GM21390 (cell line): ENCODE data around the gene NFE2L2.
"Not testable (repeated sequence)": the region's sequence is repeated elsewhere in the genome, so short reads cannot be mapped to it uniquely, and the experiment has no call there.

Experiments
- ATAC-seq: cut with Tn5 transposase; IDR thresholded peaks from one replicate; pipeline ENCODE4 v1.9.1; 2021; ENCODE audit not compliant: unreplicated experiment

Gene NFE2L2

DNA sequence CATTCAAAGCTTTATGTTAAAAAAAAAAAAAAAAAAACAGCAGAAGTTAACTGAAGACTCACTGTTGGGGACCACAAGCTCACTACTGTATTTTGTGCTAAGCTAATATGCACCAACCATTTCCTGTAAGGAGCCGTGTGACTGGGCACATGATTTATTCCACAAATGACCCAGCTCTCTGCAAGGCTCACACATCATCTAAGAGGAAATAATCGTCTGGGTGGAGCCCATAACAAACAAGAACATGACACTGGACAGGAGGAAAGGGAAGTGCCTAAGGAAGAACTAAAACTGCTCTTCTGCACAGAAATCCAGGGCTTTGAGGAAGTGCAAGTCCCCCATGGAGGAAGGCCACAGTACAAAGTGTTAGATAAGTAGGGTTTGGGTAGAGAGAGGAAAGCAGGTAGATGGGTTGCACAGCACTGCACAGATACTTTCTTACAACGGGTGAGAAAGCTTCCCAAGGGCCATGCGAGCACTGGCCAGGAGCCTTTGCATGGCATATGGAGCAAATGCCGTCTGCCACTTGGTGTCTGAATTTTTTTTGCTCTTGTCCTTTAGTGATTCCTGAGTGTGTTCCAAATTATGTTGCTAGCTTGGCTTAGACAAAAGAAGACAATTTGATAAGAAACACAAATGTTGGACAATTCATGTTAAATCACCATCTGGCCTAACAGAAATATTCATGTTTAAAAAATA, 24.4 kb downstream of the NFE2L2 start:
- ATAC-seq, result peak; percentile 67

GRCh38 chr2:177239053-177239452, 25.5 kb downstream of the NFE2L2 start:
- ATAC-seq, result no peak

GRCh38 chr2:177237932-177238331, 26.6 kb downstream of the NFE2L2 start:
- no peak for ATAC-seq

DNA sequence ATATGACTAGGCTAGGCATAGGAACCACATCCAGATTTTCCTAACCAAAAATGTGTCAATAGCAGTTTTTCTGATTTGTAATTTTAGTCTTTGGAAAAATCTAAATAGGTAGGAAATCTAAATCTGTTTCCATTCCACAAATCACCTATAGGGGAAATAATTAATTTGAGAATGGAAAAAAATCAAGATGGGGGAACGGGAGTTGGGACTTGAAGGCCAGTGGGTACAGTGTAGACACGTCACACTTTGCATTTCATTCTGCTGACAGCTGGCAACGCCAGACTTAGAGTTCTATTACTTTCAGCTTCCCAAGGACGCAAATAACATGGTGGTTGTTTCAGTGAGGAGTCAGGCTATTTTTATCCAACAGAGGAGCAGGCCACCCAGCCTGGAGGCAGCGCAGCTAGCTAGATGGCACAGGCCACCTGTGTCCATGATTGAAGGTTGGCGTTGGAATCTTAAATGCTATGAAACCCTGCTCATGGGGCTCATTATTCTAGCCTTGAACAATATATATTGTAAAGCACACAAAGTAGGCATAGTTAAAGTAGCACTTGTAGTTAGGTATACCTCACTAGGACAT, 28.6 kb downstream of the NFE2L2 start:
- ATAC-seq, result no peak

DNA sequence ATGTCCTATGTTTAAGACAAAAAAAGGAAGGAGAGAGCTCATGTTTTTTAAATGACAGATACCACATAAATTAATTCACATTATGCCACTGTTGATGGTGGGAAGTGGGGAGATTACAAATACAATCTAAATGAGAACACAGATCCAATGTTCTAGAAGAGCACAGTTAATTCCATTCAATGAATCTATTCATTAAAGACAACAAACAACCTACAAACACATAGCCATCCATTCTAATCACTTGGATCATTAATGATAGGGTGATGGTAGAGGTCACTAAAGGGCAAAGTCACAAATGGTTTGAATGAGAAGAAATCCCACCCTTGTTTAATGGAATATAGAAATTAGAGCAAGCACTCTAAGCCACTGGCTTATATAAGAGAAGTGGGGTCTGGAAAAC, 30.3 kb downstream of the NFE2L2 start:
- no peak for ATAC-seq

DNA sequence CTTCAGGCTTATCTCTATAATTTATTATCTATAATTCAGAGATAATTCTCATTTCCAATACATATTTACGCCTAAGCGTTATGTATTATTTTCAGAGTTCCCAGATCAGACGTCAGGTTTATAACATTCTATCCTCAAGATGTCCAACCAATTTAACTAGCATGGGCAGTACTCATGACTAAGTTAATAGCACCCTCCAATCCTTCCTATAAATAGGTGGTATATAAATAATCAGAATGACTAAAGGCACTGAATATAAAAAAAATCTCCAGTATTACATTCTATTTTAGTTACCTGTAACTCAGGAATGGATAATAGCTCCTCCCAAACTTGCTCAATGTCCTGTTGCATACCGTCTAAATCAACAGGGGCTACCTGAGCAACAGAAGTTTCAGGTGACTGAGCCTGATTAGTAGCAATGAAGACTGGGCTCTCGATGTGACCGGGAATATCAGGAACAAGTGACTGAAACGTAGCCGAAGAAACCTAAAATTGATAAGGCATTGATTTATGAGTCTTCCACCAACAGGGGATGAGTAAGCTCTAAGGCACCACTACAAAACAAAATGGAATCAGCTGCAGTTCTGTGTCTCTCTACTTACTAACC, 32.3 kb downstream of the NFE2L2 start:
- ATAC-seq, result no peak

DNA sequence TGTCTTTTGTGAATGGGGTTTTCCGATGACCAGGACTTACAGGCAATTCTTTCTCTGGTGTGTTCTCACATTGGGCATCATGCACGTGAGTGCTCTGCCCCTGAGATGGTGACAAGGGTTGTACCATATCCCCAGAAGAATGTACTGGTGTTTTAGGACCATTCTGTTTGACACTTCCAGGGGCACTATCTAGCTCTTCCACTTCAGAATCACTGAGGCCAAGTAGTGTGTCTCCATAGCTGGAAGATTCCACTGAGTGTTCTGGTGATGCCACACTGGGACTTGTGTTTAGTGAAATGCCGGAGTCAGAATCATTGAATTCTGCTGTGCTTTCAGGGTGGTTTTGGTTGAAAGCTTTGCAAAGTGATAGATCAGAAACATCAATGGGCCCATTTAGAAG, 33.3 kb downstream of the NFE2L2 start:
- ATAC-seq, result no peak

GRCh38 chr2:177229442-177230242, 34.9 kb downstream of the NFE2L2 start:
- ATAC-seq, result no peak

DNA sequence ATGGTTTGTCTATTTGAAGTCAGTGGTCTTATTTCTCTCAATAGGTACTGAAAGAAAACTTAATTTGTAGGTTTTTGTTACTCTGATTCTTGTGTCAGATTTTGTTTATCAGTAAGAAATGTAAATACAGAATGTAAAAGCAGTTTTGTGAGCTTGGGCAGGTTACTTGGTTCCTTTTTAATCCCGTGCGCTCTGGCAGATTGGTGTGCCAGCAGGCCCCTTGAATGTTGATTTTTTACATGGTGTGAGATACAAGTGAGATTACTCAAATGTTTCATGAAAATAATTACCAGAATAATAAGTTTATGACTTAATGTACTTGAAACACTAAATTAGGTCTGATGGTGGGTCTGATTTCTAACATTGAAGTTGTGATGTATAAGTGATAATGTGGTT, 38.6 kb downstream of the NFE2L2 start:
- ATAC-seq, result no peak

GRCh38 chr2:177223436-177223835, 41.1 kb downstream of the NFE2L2 start:
- not testable (repeated sequence) for ATAC-seq

- no peak for ATAC-seq
Measured at GRCh38 chr2:177221970-177222369, 42.6 kb downstream of the NFE2L2 start.

DNA sequence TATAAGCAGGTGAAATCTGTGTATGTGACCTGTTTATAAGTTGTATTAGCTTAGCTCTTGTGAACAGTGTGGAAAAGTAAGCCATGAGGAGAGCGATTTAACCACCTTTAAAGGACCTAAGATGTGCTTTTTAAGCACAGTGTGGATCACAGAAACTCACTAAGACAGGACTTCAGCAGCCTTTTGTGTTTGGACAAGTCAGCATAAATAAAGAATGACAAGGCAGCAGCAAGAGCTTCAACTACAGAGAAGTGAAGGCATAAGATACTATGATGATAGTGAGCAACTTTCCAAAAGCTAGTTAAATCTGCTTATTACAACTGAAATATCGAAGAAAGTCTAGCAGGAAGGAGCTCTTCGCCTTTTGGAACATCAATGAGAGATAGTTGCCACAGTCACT, 43.0 kb downstream of the NFE2L2 start:
- no peak for ATAC-seq

DNA sequence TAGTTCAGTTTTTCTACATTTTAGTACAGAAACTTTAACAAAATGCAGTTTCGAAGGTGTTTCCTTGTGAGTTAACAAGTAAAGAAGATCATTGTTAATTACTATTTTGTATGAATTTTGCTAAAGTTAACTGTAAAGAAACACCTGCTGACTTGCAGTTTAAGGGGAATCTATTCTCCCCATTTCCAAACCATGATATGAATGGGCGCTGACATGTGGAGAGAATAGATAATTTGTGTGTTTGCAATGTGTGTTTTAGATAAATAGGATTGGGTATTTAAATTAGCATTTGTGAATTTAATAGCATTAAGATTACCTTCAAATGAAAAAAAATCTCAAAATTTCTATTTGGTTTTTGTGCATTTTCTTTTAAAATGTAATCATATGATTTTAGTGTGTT, 44.7 kb downstream of the NFE2L2 start:
- not testable (repeated sequence) for ATAC-seq

- no peak for ATAC-seq
Measured at GRCh38 chr2:177217247-177217843, 47.2 kb downstream of the NFE2L2 start.

- ATAC-seq, result peak; percentile 42
Measured at GRCh38 chr2:177212891-177213856, 51.4 kb downstream of the NFE2L2 start.

GRCh38 chr2:177212106-177212890, 52.2 kb downstream of the NFE2L2 start, which contains the start of gene HNRNPA3:
Gene HNRNPA3 (plus strand): TSS chr2:177212794. CDS start chr2:177212800, 6 bp downstream.
- ATAC-seq, result peak; percentile 87

DNA sequence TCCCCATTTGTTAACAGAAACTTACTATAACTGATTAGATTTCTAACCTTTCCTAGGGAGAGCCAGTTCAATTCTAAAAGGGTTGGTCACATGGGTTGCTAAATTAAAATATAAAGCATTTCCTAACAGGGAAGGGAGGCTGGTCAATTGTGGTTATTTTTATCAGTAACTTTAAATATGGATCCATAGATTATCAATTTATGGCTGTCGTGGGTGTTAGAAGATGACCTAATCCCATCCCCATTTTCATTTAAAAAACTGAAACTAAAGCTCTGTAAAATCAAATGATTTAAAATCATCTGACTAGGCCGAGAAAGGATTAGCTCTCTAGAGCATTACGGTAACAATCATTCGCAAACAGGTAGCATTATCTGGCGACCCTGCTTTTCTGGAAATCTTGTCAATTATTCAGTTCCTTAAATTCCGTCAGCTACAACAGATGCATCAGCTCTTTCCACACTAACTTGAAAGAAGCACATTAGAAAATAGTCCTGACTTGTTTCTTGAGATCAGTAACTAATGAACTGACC, 52.9 kb downstream of the NFE2L2 start:
- ATAC-seq, result no peak

- no peak for ATAC-seq
Measured at GRCh38 chr2:177211169-177211568, 53.4 kb downstream of the NFE2L2 start.

DNA sequence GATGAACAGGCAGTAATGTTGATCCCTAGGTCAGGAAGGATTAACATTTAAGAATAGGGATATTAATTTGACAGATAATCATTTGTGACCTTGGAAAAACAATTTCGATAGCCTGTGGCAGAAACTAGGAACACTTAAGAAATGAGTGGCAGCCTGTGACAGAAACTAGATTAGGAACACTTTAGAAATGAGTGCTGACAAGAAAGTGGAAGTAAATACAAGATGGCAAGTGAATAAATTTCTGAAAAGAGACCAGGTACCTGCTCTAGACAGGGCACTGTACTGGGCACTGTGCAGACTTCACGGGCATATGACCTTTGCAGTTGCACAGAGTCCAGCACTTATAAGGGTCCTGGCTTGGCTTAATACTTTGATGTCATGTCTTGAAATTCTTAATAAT, 57.4 kb downstream of the NFE2L2 start:
- ATAC-seq, result peak; percentile 76
